ENCODE data around the gene HHIPL2. TPM values are rescaled to one million over a fixed set of nuclear protein-coding genes. Genes with fewer than 3 reads are reported as not detected.

HHIPL2 gene
- total RNA-seq, 4 donors from 2014 or later: not detected

DNA sequence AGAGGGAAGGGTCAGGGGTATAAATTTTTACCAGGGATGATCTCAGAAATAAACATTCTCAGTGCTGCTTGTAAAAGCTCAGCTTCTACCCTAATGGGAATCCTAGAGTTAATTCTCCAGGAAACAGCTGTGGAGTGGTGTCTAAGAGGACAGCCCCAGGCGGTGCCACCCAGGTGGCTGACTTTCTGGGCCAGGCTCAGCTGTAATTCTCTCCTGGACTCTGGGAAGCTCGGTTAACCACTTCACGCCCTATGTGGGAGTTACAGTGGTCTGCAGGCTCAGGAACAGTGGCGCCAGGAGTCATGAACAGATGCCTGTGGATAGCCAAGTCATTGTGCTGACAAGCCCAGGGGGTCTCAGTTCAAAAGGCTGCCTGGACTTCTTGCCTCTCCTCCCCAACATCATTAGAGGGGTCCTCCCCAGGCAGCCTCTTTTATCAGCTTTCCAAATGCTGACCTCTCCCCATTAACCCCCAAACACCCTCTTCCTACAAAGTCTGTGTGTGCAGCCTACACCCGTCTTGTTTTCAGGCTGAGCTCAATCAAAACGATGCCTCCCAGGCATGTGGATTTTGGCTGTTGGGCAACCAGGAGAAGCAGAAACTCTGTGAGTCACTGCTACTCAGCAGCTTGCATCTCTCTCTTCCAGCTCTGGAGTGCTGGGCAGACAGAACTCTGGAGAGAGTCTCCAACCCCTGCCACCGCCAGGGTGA, 1.2 kb downstream of the HHIPL2 start:
- Histone ChIP-seq H3K4me1 (no peaks in the 10 kb centered on the region), H3K4me3 (no peak overlapping the region), H3K27me3 (peaks cover 43% of the 10 kb centered on the region), H3K27ac (no peak overlapping the region), H3K9me3 (no peaks in the 10 kb centered on the region), H3K36me3 (no peaks in the 10 kb centered on the region)
- TF ChIP-seq CTCF (IDR thresholded peaks at IDR 0.05) (no peak), POLR2AphosphoS5 (IDR thresholded peaks at IDR 0.05) (no peak), EP300 (IDR thresholded peaks at IDR 0.05) (no peak), POLR2A (IDR thresholded peaks at IDR 0.05) (no peak)
- 0 to 4% methylated on average over 2 to 3 of the region's 7 CpGs for WGBS, 2 donors (ENCODE audit: low coverage in 1 of 2)
- no peak for ATAC-seq

GRCh38 chr1:222546091-222546490, 1.8 kb downstream of the HHIPL2 start:
- H3K36me3 ChIP-seq: no peaks in the 10 kb centered on the region
- H3K4me1 ChIP-seq: no peaks in the 10 kb centered on the region
- no peaks in the 10 kb centered on the region for H3K9me3 ChIP-seq
- no peak overlapping the region for H3K4me3 ChIP-seq
- no peak for ATAC-seq
- H3K27ac ChIP-seq: no peak overlapping the region
- no peak for TF ChIP-seq EP300 (IDR thresholded peaks at IDR 0.05)
- TF ChIP-seq POLR2AphosphoS5 (IDR thresholded peaks at IDR 0.05): no peak
- TF ChIP-seq CTCF (IDR thresholded peaks at IDR 0.05): no peak
- TF ChIP-seq POLR2A (IDR thresholded peaks at IDR 0.05): no peak
- 50 to 59% methylated on average over 5 to 6 of the region's 7 CpGs for WGBS, 2 donors (ENCODE audit: low coverage in 1 of 2)
- H3K27me3 ChIP-seq: peaks cover 43% of the 10 kb centered on the region

- Histone ChIP-seq H3K4me1 (no peaks in the 10 kb centered on the region), H3K27ac (no peak overlapping the region), H3K9me3 (no peaks in the 10 kb centered on the region), H3K4me3 (no peak overlapping the region), H3K27me3 (peaks cover 43% of the 10 kb centered on the region), H3K36me3 (no peaks in the 10 kb centered on the region)
- no peak for ATAC-seq
- TF ChIP-seq POLR2AphosphoS5 (IDR thresholded peaks at IDR 0.05): no peak
- no peak for TF ChIP-seq POLR2A (IDR thresholded peaks at IDR 0.05)
- no peak for TF ChIP-seq EP300 (IDR thresholded peaks at IDR 0.05)
- no peak for TF ChIP-seq CTCF (IDR thresholded peaks at IDR 0.05)
- 92 to 100% methylated on average over 1 to 14 of the region's 21 CpGs for WGBS, 2 donors (ENCODE audit: low coverage in 1 of 2)
Measured at GRCh38 chr1:222543817-222544216, 4.1 kb downstream of the HHIPL2 start.

DNA sequence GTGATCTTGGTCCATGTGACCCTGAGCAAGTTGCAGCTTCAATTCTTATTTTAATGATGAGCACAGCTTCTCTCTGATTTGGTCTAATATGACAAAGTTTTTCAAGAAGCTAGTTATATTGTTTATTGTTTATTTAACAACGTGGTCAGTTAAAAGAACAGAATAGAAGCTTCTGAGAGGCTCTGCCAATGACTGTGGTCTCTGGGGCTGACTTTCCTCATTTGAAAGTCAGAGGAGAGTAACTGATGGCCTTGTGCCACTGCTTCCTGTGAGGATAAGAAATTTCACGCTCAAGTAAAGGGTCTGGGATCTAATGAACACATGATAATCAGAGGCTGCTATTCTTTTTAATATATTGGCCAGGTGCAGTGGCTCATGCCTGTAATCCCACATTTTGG, 7.3 kb downstream of the HHIPL2 start:
- Histone ChIP-seq H3K9me3 (no peaks in the 10 kb centered on the region), H3K27ac (no peak overlapping the region), H3K27me3 (peaks cover 23% of the 10 kb centered on the region), H3K4me1 (no peaks in the 10 kb centered on the region), H3K36me3 (no peaks in the 10 kb centered on the region), H3K4me3 (no peak overlapping the region)
- 0 to 75% methylated on average over 1 to 2 of the region's 2 CpGs for WGBS, 2 donors (ENCODE audit: low coverage in 1 of 2)
- no peak for ATAC-seq
- TF ChIP-seq CTCF (IDR thresholded peaks at IDR 0.05) (no peak), POLR2A (IDR thresholded peaks at IDR 0.05) (no peak), EP300 (IDR thresholded peaks at IDR 0.05) (no peak), POLR2AphosphoS5 (IDR thresholded peaks at IDR 0.05) (no peak)

- TF ChIP-seq POLR2A (IDR thresholded peaks at IDR 0.05): no peak
- no peak for TF ChIP-seq POLR2AphosphoS5 (IDR thresholded peaks at IDR 0.05)
- no peak for TF ChIP-seq CTCF (IDR thresholded peaks at IDR 0.05)
- TF ChIP-seq EP300 (IDR thresholded peaks at IDR 0.05): no peak
- no peak for ATAC-seq
- 86 to 100% methylated on average over 4 to 12 of the region's 16 CpGs for WGBS, 2 donors (ENCODE audit: low coverage in 1 of 2)
Measured at GRCh38 chr1:222539951-222540597, 7.8 kb downstream of the HHIPL2 start.

More at GRCh38 chr1:222539951-222540597, 7.8 kb downstream of the HHIPL2 start:
- Histone ChIP-seq H3K4me1 (no peaks in the 10 kb centered on the region), H3K36me3 (no peaks in the 10 kb centered on the region), H3K9me3 (no peaks in the 10 kb centered on the region), H3K27me3 (peaks cover 19% of the 10 kb centered on the region), H3K27ac (no peak overlapping the region), H3K4me3 (no peak overlapping the region)
